GM21367 (cell line): ENCODE data around the gene SLC5A2.
"Not testable (repeated sequence)": the region's sequence is repeated elsewhere in the genome, so short reads cannot be mapped to it uniquely, and the experiment has no call there.

Source experiments
- ATAC-seq: cut with Tn5 transposase; IDR thresholded peaks from one replicate; pipeline ENCODE4 v1.9.1; 2021; ENCODE audit not compliant: unreplicated experiment

SLC5A2 gene

DNA sequence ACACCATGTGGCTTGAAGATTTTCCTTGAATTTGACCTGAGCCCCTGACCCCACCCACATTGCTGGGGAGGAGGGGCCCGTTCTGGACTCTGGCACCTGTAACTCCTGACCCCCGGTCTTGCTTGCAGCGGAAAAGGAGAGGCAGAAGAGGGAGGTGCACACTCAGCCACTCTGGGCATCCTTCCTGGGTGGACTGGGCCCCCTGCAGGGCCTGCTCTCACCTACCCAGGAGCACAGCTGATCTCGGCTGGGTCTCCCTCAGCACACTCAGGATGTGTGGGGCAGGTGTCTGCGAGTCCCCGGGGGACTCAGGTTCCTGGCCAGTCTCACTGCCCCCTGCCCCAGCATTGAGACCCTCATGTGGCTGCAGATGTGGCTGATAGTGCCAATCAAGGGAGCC lies 40.8 kb downstream of the SLC5A2 start:
- not testable (repeated sequence) for ATAC-seq

DNA sequence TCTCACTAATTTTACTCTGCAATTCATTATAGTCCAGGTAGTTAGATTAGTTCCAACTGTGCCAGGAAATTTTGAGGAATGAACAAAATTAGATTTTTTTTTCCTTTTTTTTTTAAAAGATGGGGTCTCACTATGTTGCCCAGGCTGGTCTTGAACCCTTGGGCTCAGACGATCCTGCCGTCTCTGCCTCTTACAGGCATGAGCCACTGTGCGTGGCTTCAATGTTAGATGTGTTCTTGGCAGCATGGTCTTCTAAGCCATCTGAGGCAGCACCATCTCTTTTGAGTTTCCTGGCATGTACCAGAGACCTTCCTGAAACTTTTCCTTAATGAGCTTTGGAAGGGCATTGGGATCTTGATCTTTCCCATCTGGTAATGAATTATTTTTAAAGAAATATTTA lies 42.2 kb downstream of the SLC5A2 start:
- no peak for ATAC-seq

DNA sequence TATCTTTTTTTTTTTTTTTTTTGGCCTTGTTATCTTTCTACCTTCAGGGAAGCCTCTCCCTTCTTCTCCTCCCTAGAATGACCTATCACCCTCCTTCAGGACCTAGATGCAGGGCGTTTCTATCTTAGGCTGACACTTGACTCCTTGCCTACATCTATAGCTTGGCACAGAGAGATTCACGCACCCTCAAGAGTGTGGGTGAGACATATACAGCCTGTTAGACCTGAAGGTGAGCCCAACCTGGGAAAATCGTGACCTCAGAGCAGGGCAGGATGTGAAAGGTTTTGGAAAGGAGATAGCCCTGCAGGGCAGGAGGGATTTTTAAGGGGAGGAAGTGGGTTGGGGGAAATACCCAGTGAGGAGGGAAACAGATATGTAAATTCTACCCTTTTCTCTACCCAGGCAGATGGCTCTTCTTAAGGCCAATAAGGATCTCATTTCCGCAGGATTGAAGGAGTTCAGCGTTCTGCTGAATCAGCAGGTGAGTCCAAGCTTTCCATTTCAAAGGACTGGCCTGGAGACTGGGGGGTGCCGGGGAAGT lies 44.9 kb downstream of the SLC5A2 start, which contains the start of gene AHSP:
TSS of gene AHSP (plus strand) at position 167 of the 541 bp plus-strand sequence. CDS start at position 407, 240 bp downstream.
- ATAC-seq: no peak

DNA sequence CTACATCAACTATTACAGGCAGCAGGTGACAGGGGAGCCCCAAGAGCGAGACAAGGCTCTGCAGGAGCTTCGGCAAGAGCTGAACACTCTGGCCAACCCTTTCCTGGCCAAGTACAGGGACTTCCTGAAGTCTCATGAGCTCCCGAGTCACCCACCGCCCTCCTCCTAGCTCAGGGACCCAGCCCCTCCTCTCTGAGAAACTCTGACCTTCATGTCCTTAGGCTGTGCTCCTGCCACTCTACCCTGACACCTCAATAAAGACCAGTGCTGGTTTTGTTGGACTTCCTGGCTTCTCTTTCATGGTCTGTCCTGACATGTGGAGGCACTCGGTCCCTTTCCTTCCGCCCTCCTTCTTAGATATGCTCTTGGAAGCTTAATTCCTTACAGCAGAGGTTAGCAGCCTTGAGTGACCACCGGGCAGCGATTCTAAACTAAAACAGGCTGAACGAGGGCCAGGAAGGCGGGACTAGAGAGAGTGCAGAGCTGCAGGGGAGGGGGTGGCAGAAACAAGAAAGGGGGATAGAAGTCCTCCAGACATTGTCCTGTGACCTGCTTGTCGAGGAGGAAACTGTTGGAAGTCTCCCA lies 45.7 kb downstream of the SLC5A2 start:
- ATAC-seq: no peak

DNA sequence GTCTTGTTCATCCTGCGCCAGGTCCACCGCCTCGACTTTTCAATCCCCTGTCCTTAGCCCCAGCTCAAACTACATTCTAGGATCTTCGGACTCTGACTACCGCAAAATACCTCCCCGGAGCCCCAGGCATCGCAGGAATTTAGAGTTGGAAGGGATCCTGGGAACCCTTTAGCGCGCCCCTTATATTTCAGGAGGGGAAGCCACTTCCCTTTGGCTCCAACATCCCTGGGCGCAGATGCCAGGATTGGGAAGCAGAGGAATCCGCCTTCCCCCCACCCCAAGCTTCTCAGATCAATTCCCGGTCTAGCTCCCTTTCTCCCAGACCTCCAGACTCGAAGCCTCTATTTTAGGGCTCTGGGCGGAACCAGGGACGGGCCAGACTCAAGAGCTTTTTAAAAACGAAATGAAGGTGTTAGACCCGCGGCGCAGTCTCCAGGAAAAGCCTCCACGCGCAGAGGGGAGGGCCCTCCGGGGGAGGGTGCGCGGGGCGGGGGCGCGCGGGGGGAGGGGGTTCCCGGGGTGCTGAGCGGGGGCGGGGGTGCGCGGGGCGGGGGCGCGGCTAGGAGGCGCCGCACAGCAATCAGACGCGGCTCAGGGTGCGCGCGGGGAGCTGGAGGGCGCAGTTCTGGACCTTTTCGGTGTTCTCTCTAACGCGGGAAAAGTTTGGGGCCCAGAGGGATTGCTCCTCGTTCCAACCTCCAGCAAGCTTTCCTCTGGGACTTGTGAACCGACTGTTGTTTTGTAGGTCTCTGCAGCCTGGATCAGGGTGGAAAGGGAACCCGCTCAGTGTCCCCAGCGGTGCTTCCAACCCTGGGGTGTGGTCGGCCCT lies 46.4 kb downstream of the SLC5A2 start:
- ATAC-seq: no peak

DNA sequence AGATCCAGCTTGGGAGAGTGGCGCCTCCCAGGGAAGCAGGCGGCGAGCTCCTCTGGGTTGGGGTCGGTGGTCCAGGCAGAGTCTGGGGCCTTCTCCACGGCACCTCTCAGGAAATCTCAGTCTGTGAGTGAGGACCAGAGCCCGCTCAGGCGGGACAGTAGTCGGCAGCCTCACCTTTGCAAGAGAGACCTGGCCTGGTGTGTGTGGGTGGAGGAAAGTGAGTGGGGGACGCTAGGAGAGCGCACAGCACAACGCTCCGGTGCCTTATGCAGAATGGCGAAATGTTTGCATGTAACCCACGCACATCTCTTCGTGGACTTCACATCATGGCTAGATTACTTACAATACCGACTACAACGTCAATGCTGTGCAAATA lies 47.0 kb downstream of the SLC5A2 start:
- no peak for ATAC-seq

DNA sequence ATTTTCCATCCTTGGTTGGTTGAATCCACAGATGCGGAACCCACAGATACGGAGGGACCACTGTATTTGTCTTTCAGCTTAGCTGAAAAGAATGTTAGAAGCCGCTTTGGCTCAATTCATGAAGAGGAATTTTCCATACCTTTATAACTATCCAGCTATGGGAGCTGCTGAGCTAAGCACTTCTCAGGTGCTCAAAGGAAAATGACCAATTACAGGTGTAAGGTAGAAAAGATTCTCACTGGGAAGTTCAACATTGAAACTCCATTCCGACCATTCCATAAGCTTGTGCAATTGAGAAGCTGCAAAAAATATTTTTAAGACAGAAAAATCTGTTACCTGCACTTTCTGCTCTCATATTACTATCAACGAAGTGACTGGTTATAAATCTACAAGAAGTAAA lies 47.5 kb downstream of the SLC5A2 start:
- no peak for ATAC-seq

DNA sequence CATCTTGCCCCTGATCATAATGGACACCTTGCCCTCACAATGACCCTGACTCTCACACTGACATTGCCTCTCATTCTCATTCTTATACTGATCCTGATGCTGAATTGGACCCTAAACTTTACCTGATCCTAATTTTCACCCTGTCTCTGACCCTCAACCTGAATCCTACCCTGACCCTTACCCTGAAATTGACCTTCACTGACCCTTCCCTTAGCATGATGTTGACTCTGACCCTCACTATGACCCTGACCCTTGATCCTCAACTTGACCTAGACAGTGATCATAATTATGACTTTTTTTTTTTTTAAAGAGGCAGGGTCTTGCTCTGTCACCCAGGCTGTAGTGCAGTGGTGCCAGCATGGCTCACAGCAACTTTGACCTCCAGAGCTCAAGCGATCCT lies 48.2 kb downstream of the SLC5A2 start:
- no peak for ATAC-seq

DNA sequence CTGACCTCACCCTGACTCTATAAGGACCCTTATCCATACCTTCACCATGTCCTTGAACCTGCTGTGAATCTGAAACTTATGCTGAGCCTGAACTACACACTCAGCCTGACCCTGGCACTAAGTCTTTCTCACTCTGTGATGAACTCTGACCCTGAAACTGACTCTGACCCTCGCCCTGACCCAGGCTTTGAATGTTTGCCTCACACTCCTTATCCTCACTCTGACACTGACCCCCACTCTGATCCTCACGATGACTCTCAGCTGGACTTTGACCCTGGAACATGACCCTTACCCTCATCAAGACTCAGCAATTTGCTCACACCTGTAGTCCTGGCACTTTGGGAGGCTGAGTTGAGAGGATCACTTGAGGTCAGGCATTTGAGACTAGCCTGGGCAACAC lies 49.2 kb downstream of the SLC5A2 start:
- no peak for ATAC-seq

DNA sequence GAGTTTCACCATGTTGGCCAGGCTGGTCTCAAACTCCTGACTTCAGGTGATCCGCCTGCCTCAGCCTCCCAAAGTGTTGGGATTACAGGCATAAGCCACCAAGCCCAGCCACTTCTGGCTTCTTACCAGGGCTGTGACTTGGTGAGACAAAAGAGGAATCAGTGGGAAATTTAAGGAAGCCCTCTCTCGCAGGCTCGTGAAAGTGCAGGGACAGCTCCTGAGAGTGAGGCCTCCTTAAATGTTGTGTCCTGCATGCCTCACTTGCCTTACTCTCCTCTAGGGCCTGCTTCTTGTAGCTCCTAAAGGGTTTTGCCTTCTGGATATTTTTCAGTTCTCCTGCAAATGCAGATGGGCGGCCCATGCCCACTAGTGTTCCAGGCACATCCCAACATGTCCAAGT lies 50.0 kb downstream of the SLC5A2 start:
- ATAC-seq: no peak

DNA sequence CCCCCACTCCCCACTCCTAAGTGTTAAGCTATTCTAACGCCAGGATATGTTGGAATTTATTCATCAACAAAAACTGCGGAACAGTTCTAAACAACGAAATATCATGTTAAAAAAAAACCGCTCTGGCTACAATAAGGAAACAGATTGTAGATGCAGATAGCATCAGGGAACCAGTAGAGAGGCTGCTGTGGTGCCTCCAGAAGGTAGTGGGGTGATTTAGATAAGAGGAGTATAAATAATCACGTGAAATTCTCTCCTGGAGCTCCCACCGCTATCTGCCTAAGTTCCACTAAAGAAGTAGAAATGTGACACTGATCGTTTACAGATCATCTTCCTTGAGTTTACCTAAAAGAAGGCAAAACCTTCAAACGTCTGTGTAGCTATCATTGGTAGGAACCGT lies 52.8 kb downstream of the SLC5A2 start:
- ATAC-seq: no peak

DNA sequence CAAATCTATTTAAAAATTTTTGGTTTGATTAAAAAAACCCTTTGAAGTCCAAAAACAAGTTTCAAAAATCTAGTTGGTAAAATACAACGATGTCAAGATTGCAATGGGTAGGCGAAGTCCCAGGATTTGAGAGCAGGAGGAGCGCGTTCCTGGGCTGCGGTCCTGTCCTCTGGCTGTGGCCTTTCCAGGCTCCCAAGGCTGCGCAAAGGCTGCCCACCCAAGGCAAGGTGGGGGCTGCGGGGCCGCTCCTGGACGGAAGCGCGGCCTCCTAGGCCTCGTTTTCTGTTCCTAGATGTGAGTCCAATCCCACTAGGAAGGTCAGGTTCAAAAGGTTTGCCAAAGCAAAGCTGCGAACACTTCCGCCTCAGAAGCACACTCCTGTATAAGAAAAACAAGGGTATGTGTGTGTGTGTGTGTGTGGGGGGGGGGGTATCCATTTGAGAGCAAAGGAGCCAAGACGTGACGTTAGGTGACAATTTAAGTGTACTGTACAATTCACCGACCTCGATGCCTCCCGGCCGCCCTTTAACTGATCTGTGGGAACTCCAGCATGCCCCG lies 54.0 kb downstream of the SLC5A2 start:
- no peak for ATAC-seq

DNA sequence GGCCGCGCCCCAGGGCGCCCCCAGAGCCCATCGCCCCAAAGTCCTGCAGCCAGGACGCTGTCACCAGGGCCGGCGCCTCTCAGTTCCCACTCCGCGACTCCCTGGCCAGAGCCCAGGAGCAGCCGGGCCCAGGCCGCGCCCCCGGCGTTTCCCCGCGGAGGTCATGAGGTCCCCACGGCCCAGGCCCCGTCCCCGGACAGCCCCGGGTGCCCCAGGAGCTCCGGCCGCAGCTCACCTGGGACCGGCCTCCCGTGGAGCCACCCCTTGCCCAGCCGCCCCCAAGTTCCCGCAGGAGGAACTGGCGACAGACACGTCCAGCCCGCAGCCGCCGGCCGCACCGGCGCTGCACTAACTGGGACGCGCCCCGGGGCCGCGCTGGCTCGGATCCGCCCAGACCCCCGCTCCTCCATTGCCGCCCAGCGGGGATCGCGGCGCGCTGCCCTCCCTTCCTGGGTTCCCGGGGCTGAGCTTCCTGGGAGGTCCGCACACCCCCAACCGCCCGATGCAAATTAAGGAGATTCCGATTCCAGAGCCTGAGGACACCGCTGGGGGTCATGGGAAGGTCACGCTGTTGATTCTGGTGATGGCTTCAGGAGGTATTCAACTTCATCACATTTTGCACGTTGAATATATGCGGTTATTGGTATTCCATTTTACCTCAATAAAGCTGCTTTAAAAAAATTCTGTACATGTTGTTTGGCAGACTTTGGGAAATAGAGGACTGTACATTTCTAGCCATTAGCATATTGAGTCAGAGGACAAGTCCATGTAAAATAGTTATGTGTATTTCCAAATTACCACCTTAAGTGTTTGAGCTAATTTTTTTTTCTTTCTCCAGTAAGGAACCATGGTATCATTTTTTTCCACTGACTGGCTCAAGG lies 54.7 kb downstream of the SLC5A2 start:
- no peak for ATAC-seq

DNA sequence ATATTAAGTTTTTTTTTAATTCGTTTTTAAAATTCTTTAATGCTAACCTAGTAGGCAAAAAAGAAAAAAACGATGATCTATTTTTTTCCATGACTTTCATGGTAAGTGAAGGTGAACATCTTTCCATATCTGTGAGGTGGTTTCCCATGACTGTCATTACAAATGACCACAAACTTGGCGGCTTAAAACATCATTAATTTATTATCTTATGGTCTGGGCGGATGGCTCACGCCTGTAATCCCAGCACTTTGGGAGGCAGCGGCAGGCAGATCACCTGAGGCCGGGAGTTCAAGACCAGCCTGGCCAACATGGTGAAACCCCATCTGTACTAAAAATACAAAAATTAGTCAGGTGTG lies 55.3 kb downstream of the SLC5A2 start:
- ATAC-seq: not testable (repeated sequence)

DNA sequence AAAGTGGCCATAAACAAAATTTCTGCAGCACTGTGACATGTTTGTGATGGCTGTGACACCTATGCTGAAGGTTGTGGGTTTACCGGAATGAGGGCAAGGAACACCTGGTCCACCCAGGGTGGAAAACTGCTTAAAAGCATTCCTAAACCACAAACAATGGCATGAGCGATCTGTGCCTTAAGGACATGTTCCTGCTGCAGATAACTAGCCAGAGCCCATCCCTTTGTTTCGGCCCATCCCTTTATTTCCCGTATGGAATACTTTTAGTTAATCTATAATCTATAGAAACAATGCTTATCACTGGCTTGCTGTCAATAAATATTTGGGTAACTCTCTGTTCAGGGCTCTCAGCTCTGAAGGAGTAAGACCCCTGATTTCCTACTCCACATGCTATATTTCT lies 56.8 kb downstream of the SLC5A2 start:
- ATAC-seq: not testable (repeated sequence)
